Measurements from ENCODE around the gene CDC20B.

CDC20B gene

DNA sequence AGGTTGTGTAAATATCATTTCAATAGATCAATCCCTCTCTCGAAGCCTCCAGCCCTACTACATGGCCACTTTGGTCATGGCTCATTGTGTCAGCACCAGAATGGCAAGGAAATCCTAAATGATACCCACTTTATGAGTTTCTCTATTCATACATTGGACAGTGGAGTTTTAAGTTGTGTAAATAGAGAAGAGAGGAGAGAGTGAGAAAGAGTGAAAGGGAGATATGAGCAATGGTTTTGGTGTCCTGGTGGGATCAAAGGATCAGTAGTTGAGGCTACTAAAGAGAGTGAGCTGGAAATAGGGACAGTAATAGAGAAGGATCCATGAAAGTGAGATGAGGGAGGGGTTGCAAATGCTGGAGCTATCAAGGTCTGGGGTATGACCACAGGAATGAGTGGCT is 102.0 kb downstream of the CDC20B start:
- TF ChIP-seq CTCF (IDR thresholded peaks at IDR 0.05; ENCODE audit: low read depth, low read length) (no peak), MYC (IDR thresholded peaks at IDR 0.05; ENCODE audit: low read depth, low read length) (no peak), POLR2A (IDR thresholded peaks at IDR 0.05; ENCODE audit: extremely low read depth, insufficient read length) (no peak)
- TF ChIP-seq, protein P1, sequence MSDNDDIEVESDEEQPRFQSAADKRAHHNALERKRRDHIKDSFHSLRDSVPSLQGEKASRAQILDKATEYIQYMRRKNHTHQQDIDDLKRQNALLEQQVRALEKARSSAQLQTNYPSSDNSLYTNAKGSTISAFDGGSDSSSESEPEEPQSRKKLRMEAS (IDR thresholded peaks at IDR 0.05; ENCODE audit: low read depth, low read length), result no peak
- H3K4me3 ChIP-seq (ENCODE audit: low read depth, low read length), result no peak overlapping the region
- DNase-seq (ENCODE audit: low read depth), result no peak

DNA sequence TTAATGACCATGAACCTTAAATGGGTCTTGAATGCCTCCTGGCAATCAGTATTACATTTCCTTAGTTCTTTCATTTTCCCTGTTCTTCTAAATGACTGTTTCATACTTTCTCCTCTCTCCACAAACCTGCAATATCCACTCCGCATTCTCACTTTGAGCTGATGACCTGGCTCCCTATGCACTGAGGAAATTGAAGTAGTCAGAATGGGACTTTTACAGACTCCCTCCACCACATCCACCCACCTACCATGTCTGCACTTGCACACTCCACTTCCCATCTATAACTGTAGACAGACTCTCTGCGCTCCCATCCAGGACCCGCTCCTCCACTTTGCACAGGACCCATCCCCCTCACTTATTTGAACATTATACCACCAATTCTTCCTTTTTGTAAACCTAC is 106.7 kb downstream of the CDC20B start:
- DNase-seq (ENCODE audit: low read depth), result no peak
- TF ChIP-seq, protein P1 (IDR thresholded peaks at IDR 0.05; ENCODE audit: low read depth, low read length), result no peak
- TF ChIP-seq MYC (IDR thresholded peaks at IDR 0.05; ENCODE audit: low read depth, low read length), result no peak
- TF ChIP-seq POLR2A (IDR thresholded peaks at IDR 0.05; ENCODE audit: extremely low read depth, insufficient read length), result no peak
- no peak for TF ChIP-seq CTCF (IDR thresholded peaks at IDR 0.05; ENCODE audit: low read depth, low read length)
- no peak overlapping the region for H3K4me3 ChIP-seq (ENCODE audit: low read depth, low read length)

DNA sequence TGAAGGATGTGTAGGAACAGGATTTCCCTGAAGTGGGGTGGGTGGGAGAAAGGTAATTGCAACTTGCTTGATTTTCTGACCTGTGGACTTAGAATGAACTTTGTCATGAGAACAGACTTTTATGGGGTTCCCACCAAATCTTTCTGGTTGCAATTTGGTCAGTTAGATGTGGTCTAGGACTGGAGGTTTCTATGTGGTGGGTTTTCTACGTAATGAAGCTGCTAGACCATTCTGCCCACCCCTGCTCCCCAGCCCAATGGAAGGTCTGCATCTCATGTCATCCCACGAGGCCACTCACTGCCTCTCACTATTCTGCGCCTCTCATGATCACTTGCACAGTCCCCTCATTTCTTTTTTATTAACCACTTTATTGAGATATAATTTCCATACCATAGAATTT is 108.5 kb downstream of the CDC20B start:
- no peak for DNase-seq (ENCODE audit: low read depth)
- H3K4me3 ChIP-seq (ENCODE audit: low read depth, low read length), result no peak overlapping the region
- no peak for TF ChIP-seq POLR2A (IDR thresholded peaks at IDR 0.05; ENCODE audit: extremely low read depth, insufficient read length)
- no peak for TF ChIP-seq CTCF (IDR thresholded peaks at IDR 0.05; ENCODE audit: low read depth, low read length)
- no peak for TF ChIP-seq MYC (IDR thresholded peaks at IDR 0.05; ENCODE audit: low read depth, low read length)
- TF ChIP-seq, protein P1 (IDR thresholded peaks at IDR 0.05; ENCODE audit: low read depth, low read length), result no peak

GRCh38 chr5:55063899-55064298 is 109.1 kb downstream of the CDC20B start:
- no peak for DNase-seq (ENCODE audit: low read depth)
- no peak overlapping the region for H3K4me3 ChIP-seq (ENCODE audit: low read depth, low read length)
- TF ChIP-seq MYC (IDR thresholded peaks at IDR 0.05; ENCODE audit: low read depth, low read length) (no peak), POLR2A (IDR thresholded peaks at IDR 0.05; ENCODE audit: extremely low read depth, insufficient read length) (no peak), CTCF (IDR thresholded peaks at IDR 0.05; ENCODE audit: low read depth, low read length) (no peak)
- TF ChIP-seq, protein P1 (IDR thresholded peaks at IDR 0.05; ENCODE audit: low read depth, low read length), result no peak

GRCh38 chr5:55063220-55063863 is 109.6 kb downstream of the CDC20B start:
- TF ChIP-seq MYC (IDR thresholded peaks at IDR 0.05; ENCODE audit: low read depth, low read length), result no peak
- TF ChIP-seq, protein P1 (IDR thresholded peaks at IDR 0.05; ENCODE audit: low read depth, low read length), result no peak
- no peak for TF ChIP-seq POLR2A (IDR thresholded peaks at IDR 0.05; ENCODE audit: extremely low read depth, insufficient read length)
- TF ChIP-seq CTCF (IDR thresholded peaks at IDR 0.05; ENCODE audit: low read depth, low read length), result no peak
- no peak for DNase-seq (ENCODE audit: low read depth)
- no peak overlapping the region for H3K4me3 ChIP-seq (ENCODE audit: low read depth, low read length)
